ENCODE results near the gene ATG3.
"Not testable (repeated sequence)": the region's sequence is repeated elsewhere in the genome, so short reads cannot be mapped to it uniquely, and the experiment has no call there.

ATG3 gene

GRCh38 chr3:112564940-112565305, 3.2 kb upstream of the ATG3 start:
- DNase-seq (ENCODE audit: low read depth, low spot score), result no peak
- no peak overlapping the region for H3K4me3 ChIP-seq (ENCODE audit: low read length)

- not testable (repeated sequence) for DNase-seq (ENCODE audit: low read depth, low spot score); H3K4me3 ChIP-seq (ENCODE audit: low read length)
Measured at GRCh38 chr3:112564247-112564939, 2.6 kb upstream of the ATG3 start.

GRCh38 chr3:112561484-112561733, 353 bp downstream of the ATG3 start:
- peak overlapping the region; percentile 95 for H3K4me3 ChIP-seq (ENCODE audit: low read length)
- DNase-seq (ENCODE audit: low read depth, low spot score), result no peak

GRCh38 chr3:112560721-112561483, 860 bp downstream of the ATG3 start:
- peak; percentile 69 for DNase-seq (ENCODE audit: low read depth, low spot score)
- H3K4me3 ChIP-seq (ENCODE audit: low read length), result peak overlapping the region; percentile 95

GRCh38 chr3:112560307-112560706, 1.5 kb downstream of the ATG3 start:
- DNase-seq (ENCODE audit: low read depth, low spot score), result no peak
- peak overlapping the region; percentile 95 for H3K4me3 ChIP-seq (ENCODE audit: low read length)

- no peak for DNase-seq (ENCODE audit: low read depth, low spot score)
- no peak overlapping the region for H3K4me3 ChIP-seq (ENCODE audit: low read length)
Measured at GRCh38 chr3:112557976-112558375, 3.8 kb downstream of the ATG3 start.

GRCh38 chr3:112555535-112556170, 6.1 kb downstream of the ATG3 start:
- H3K4me3 ChIP-seq (ENCODE audit: low read length), result no peak overlapping the region
- no peak for DNase-seq (ENCODE audit: low read depth, low spot score)

- DNase-seq (ENCODE audit: low read depth, low spot score), result no peak
Measured at GRCh38 chr3:112550859-112551258, 10.9 kb downstream of the ATG3 start.

GRCh38 chr3:112546216-112546759, 15.5 kb downstream of the ATG3 start:
- DNase-seq (ENCODE audit: low read depth, low spot score), result no peak

More at GRCh38 chr3:112550859-112551258, 10.9 kb downstream of the ATG3 start:
- H3K4me3 ChIP-seq (ENCODE audit: low read length), result no peak overlapping the region

GRCh38 chr3:112539825-112540650, 21.7 kb downstream of the ATG3 start:
- H3K4me3 ChIP-seq (ENCODE audit: low read length), result no peak overlapping the region
- DNase-seq (ENCODE audit: low read depth, low spot score), result no peak

More at GRCh38 chr3:112546216-112546759, 15.5 kb downstream of the ATG3 start:
- no peak overlapping the region for H3K4me3 ChIP-seq (ENCODE audit: low read length)

- H3K4me3 ChIP-seq (ENCODE audit: low read length), result no peak overlapping the region
- peak; percentile 45 for DNase-seq (ENCODE audit: low read depth, low spot score)
Measured at GRCh38 chr3:112531358-112531781, 30.4 kb downstream of the ATG3 start.

- no peak for DNase-seq (ENCODE audit: low read depth, low spot score)
- no peak overlapping the region for H3K4me3 ChIP-seq (ENCODE audit: low read length)
Measured at GRCh38 chr3:112530573-112530972, 31.2 kb downstream of the ATG3 start.

GRCh38 chr3:112524127-112524526, 37.6 kb downstream of the ATG3 start:
- H3K4me3 ChIP-seq (ENCODE audit: low read length); DNase-seq (ENCODE audit: low read depth, low spot score): not testable (repeated sequence)

GRCh38 chr3:112519424-112520001, 42.2 kb downstream of the ATG3 start:
- DNase-seq (ENCODE audit: low read depth, low spot score), result peak; percentile 67

GRCh38 chr3:112518970-112519369, 42.8 kb downstream of the ATG3 start:
- not testable (repeated sequence) for DNase-seq (ENCODE audit: low read depth, low spot score); H3K4me3 ChIP-seq (ENCODE audit: low read length)

More at GRCh38 chr3:112519424-112520001, 42.2 kb downstream of the ATG3 start:
- no peak overlapping the region for H3K4me3 ChIP-seq (ENCODE audit: low read length)

GRCh38 chr3:112514527-112515128, 47.1 kb downstream of the ATG3 start:
- no peak for DNase-seq (ENCODE audit: low read depth, low spot score)
- H3K4me3 ChIP-seq (ENCODE audit: low read length), result no peak overlapping the region

GRCh38 chr3:112512320-112512719, 49.4 kb downstream of the ATG3 start:
- no peak overlapping the region for H3K4me3 ChIP-seq (ENCODE audit: low read length)
- no peak for DNase-seq (ENCODE audit: low read depth, low spot score)

GRCh38 chr3:112508860-112509259, 52.9 kb downstream of the ATG3 start:
- H3K4me3 ChIP-seq (ENCODE audit: low read length), result no peak overlapping the region
- no peak for DNase-seq (ENCODE audit: low read depth, low spot score)
